SK-N-SH (cell line): ENCODE measurements around the gene PCYT2. TPM values are rescaled to one million over a fixed set of nuclear protein-coding genes. Genes with fewer than 3 reads are reported as not detected.

Experiments
- CTCF ChIA-PET: fragments of 300-600, 350-600 bp; formaldehyde crosslinking; extraction: SDS; loops from one replicate; lab custom pipeline; 2021; lab: Yijun Ruan, JAX
- POLR2A ChIA-PET: fragments of 350-600 bp; sonication (Branson Sonifier 250); formaldehyde crosslinking; extraction: SDS; loops from one replicate; lab custom pipeline; 2020; ENCODE audit warnings: antibody characterized with exemption, inconsistent platforms; lab: Yijun Ruan, JAX
- DNase-seq: peaks from one replicate; pipeline ENCODE4 v3.0.0; 2012
- H2AFZ ChIP-seq: fragments of 200-600 bp; sonication (generic); 2 replicates; pipeline ENCODE4 v1.8.1; 2016; ENCODE audit warnings: antibody characterized with exemption, mild to moderate bottlenecking, low read depth
- H3F3A ChIP-seq: fragments of 200-600 bp; sonication (generic); replicated peaks from 2 replicates; pipeline ENCODE3; 2016; ENCODE audit warnings: antibody characterized with exemption, mild to moderate bottlenecking; ENCODE audit not compliant: insufficient read depth
- H3K27ac ChIP-seq, 2 experiments: fragments of 200-500 bp in 1 of 2; fragments of 200-600 bp in 1 of 2; sonication (Bioruptor generic) in 1 of 2; sonication (generic), shearing (Covaris generic) in 1 of 2; 2 replicates each; pipeline versions ENCODE4 v1.5.1 to v1.6.1; 2014 to 2016; ENCODE audit warnings: low read depth in 2 of 2, inconsistent platforms in 1 of 2, low read length in 1 of 2, mild to moderate bottlenecking in 1 of 2, mixed read lengths in 1 of 2
- H3K27me3 ChIP-seq: fragments of 200-600 bp; sonication (generic), shearing (Covaris generic); 2 replicates; pipeline ENCODE4 v1.6.1; 2016; ENCODE audit warnings: mixed run types; ENCODE audit not compliant: insufficient read depth
- H3K36me3 ChIP-seq, 2 experiments: fragments of 200-500 bp in 1 of 2; fragments of 200-600 bp in 1 of 2; sonication (Bioruptor generic) in 1 of 2; sonication (generic) in 1 of 2; replicated peaks in 1 of 2; 2 replicates each; pipeline versions ENCODE3 to v1.5.1; 2014 to 2016; ENCODE audit warnings: low read length in 1 of 2, mild to moderate bottlenecking in 1 of 2; ENCODE audit not compliant: insufficient read depth in 2 of 2, control insufficient read depth in 1 of 2
- H3K4me1 ChIP-seq, 2 experiments: fragments of 200-500 bp in 1 of 2; fragments of 200-600 bp in 1 of 2; sonication (Bioruptor generic) in 1 of 2; sonication (generic), shearing (Covaris generic) in 1 of 2; 2 replicates each; pipeline versions ENCODE4 v1.5.1 to v1.6.1; 2014 to 2016; ENCODE audit warnings: low read depth in 1 of 2, low read length in 1 of 2, mixed run types in 1 of 2; ENCODE audit not compliant: insufficient read depth in 2 of 2, control insufficient read depth in 1 of 2
- H3K4me2 ChIP-seq: fragments of 200-600 bp; sonication (generic), shearing (Covaris generic); 2 replicates; pipeline ENCODE4 v1.6.1; 2017; ENCODE audit warnings: mixed run types
- H3K4me3 ChIP-seq, 2 experiments: fragments of 200-500 bp in 1 of 2; fragments of 200-600 bp in 1 of 2; sonication (Bioruptor generic) in 1 of 2; sonication (generic), shearing (Covaris generic) in 1 of 2; 2 replicates each; pipeline versions ENCODE4 v1.5.1 to v1.8.1; 2014 to 2016; ENCODE audit warnings: low read depth in 2 of 2, inconsistent platforms in 1 of 2, low read length in 1 of 2, mild to moderate bottlenecking in 1 of 2, mixed read lengths in 1 of 2, moderate library complexity in 1 of 2
- H3K79me2 ChIP-seq: fragments of 200-600 bp; sonication (generic); 2 replicates; pipeline ENCODE4 v1.8.1; 2017; ENCODE audit warnings: mild to moderate bottlenecking; ENCODE audit not compliant: insufficient read depth
- H3K9ac ChIP-seq: fragments of 200-600 bp; sonication (generic); 2 replicates; pipeline ENCODE4 v1.6.1; 2017; ENCODE audit warnings: mixed run types
- H3K9me2 ChIP-seq: fragments of 200-600 bp; sonication (generic); 2 replicates; pipeline ENCODE4 v1.6.1; 2017; ENCODE audit warnings: mixed run types
- H3K9me3 ChIP-seq: fragments of 200-600 bp; sonication (generic); 2 replicates; pipeline ENCODE4 v1.6.1; 2017; ENCODE audit warnings: mixed run types, mild to moderate bottlenecking, moderate library complexity
- H4K20me1 ChIP-seq: fragments of 200-600 bp; sonication (generic); 2 replicates; pipeline ENCODE4 v1.6.1; 2017; ENCODE audit warnings: mild to moderate bottlenecking, mixed run types; ENCODE audit not compliant: insufficient read depth
- EZH2phosphoT487 ChIP-seq: fragments of 200-600 bp; sonication (generic); IDR thresholded peaks from 2 replicates; pipeline ENCODE4 v1.6.1; 2017; ENCODE audit warnings: low read depth, mixed run types, mild to moderate bottlenecking, antibody characterized with exemption, moderate library complexity, borderline replicate concordance
- FOSL2 ChIP-seq: IDR thresholded peaks from 2 replicates; pipeline ENCODE4 v1.4.0; 2012; ENCODE audit warnings: low read depth, mild to moderate bottlenecking, moderate library complexity, borderline replicate concordance
- FOXJ3 ChIP-seq: sonication (generic); formaldehyde crosslinking; IDR thresholded peaks from 2 replicates; pipeline ENCODE4 v1.5.1; 2020; ENCODE audit warnings: mild to moderate bottlenecking, missing genetic modification reagents
- FOXM1 ChIP-seq: IDR thresholded peaks from 2 replicates; pipeline ENCODE4 v1.4.0; 2012; ENCODE audit warnings: low read depth, mild to moderate bottlenecking
- GATA2 ChIP-seq: sonication (generic); formaldehyde crosslinking; IDR thresholded peaks from 2 replicates; pipeline ENCODE4 v1.5.0; 2020; ENCODE audit warnings: mild to moderate bottlenecking, missing genetic modification reagents
- MEF2A ChIP-seq: IDR thresholded peaks from 2 replicates; pipeline ENCODE4 v1.4.0; 2012; ENCODE audit warnings: low read depth, borderline replicate concordance
- POLR2AphosphoS5 ChIP-seq: IDR thresholded peaks from 2 replicates; pipeline ENCODE4 v1.6.1; 2012; ENCODE audit warnings: low read depth, low read length
- RAD21 ChIP-seq: IDR thresholded peaks from 2 replicates; pipeline ENCODE4 v1.6.1; 2012; ENCODE audit warnings: mild to moderate bottlenecking, low read length
- RFX5 ChIP-seq: IDR thresholded peaks from 2 replicates; pipeline ENCODE4 v1.6.1; 2012; ENCODE audit warnings: mild to moderate bottlenecking, improper control_type of control experiment, low read length
- RXRA ChIP-seq: IDR thresholded peaks from 2 replicates; pipeline ENCODE4 v1.4.0; 2012; ENCODE audit warnings: low read depth, mild to moderate bottlenecking, borderline replicate concordance
- SIN3A ChIP-seq: IDR thresholded peaks from 2 replicates; pipeline ENCODE4 v1.6.1; 2012; ENCODE audit warnings: low read depth, mild to moderate bottlenecking, low read length, moderate library complexity, borderline replicate concordance
- SMC3 ChIP-seq: IDR thresholded peaks from 2 replicates; pipeline ENCODE4 v1.6.1; 2012; ENCODE audit warnings: low read depth, low read length, improper control_type of control experiment
- TCF12 ChIP-seq: IDR thresholded peaks from 2 replicates; pipeline ENCODE4 v1.4.0; 2012
- TEAD4 ChIP-seq: IDR thresholded peaks from 2 replicates; pipeline ENCODE4 v1.4.0; 2012; ENCODE audit warnings: mild to moderate bottlenecking, borderline replicate concordance; ENCODE audit not compliant: insufficient read depth
- YY1 ChIP-seq: IDR thresholded peaks from 2 replicates; pipeline ENCODE4 v1.4.0; 2012; ENCODE audit warnings: low read depth, mild to moderate bottlenecking
- WGBS: methylation state at CpG from one replicate; pipeline ENCODE4 v1.1.6; 2017; ENCODE audit warnings: low lambda C conversion rate; 5-methylcytosine and 5-hydroxymethylcytosine counted together
- polyA plus RNA-seq, 3 experiments: library from polyadenylated mRNA; depleted of rRNA; stranded (reverse); fragments of >200 nt; gene quantifications; 2 replicates each; pipeline ENCODE4 v1.2.3, GENCODE V29; 2012
- TF ChIP-seq, protein P1 (sequence below): IDR thresholded peaks from 2 replicates; pipeline ENCODE4 v1.4.0; 2012; ENCODE audit warnings: low read depth, borderline replicate concordance
- TF ChIP-seq, protein P2 (sequence below): IDR thresholded peaks from 2 replicates; pipeline ENCODE4 v1.4.0; 2012; ENCODE audit warnings: low read depth
- TF ChIP-seq, protein P3 (sequence below): IDR thresholded peaks from 2 replicates; pipeline ENCODE4; 2012
- TF ChIP-seq, protein P4 (sequence below): fragments of 200-600 bp; sonication (generic); IDR thresholded peaks from 2 replicates; pipeline ENCODE4 v1.6.1; 2017; ENCODE audit warnings: antibody characterized with exemption, mild to moderate bottlenecking, moderate library complexity

Gene PCYT2
- polyA plus RNA-seq, 1 of the 3 experiments (the other 2 are of a cell fraction): 46.2 TPM

DNA sequence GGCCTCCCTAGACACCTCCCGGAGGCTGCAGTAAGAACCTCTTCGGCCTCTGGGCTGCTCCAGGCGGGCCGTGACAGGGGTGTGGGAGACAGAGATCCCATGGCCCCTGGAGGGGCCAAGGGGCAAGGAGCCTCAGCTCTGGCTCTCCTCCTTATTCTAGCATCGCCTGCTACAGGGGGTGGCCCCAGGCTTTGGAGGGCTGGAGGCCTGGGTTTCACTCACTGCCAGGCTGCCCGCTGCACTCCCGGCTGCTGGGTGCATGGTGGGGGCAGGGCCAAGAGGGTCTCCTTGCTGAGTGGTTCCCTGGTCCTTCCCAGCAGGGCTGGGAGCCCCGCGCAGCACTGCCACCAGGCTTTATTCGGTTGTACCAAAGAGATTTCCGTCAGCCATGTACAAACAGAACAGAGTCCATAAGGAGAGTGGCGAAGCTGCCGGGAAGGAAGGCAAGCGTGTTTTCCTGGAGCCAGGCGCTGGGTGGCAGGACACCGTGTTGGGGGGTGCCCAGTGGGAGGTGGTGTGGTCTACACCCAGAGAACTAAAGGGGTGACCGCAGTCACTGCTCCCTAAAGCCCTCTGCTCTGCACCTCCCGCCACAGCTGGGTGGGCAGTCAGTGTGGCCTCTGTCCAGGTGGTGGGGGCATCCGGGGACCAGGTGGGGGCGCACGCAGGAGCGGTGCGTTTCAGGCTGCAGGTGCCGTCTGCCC lies 7.2 kb downstream of the PCYT2 start:
- Histone ChIP-seq H3K9me2 (no peaks in the 10 kb centered on the region), H3K9me3 (no peaks in the 10 kb centered on the region), H3K4me1 (peaks cover 0 to 10% of the 10 kb centered on the region in 2 experiments; a peak in 1 of 4 replicates), H3K4me3 (no peak overlapping the region), H3K27ac (no peak overlapping the region), H3K4me2 (no peak overlapping the region), H2AFZ (no peak overlapping the region), H3F3A (peaks cover 12% of the 10 kb centered on the region), H3K27me3 (no peaks in the 10 kb centered on the region), H4K20me1 (0 out of 2 replicates have a peak, but pooled peaks cover 4% of the 10 kb centered on the region), H3K9ac (no peak overlapping the region), H3K36me3 (peaks cover 10 to 62% of the 10 kb centered on the region in 2 experiments), H3K79me2 (no peaks in the 10 kb centered on the region)
- no peak for DNase-seq
- POLR2A ChIA-PET: no interaction called here
- WGBS: 97% methylated on average over 20 of the region's 24 CpGs
- CTCF ChIA-PET: interaction anchor here (0.5 to 2.3 kb wide), 3 partner anchors 14 to 56 kb away, joined by 3 to 8 read pairs (median 3); partner anchors contain the start of genes MAFG and SIRT7
- TF ChIP-seq RXRA (no peak), TCF12 (no peak), FOXM1 (no peak), MEF2A (no peak), RAD21 (no peak), TEAD4 (no peak), RFX5 (no peak), SMC3 (no peak), EZH2phosphoT487 (no peak), YY1 (no peak), GATA2 (CRISPR knock-in tag) (no peak), POLR2AphosphoS5 (no peak), FOXJ3 (CRISPR knock-in tag) (no peak), SIN3A (no peak), FOSL2 (no peak)
- TF ChIP-seq, protein P1, sequence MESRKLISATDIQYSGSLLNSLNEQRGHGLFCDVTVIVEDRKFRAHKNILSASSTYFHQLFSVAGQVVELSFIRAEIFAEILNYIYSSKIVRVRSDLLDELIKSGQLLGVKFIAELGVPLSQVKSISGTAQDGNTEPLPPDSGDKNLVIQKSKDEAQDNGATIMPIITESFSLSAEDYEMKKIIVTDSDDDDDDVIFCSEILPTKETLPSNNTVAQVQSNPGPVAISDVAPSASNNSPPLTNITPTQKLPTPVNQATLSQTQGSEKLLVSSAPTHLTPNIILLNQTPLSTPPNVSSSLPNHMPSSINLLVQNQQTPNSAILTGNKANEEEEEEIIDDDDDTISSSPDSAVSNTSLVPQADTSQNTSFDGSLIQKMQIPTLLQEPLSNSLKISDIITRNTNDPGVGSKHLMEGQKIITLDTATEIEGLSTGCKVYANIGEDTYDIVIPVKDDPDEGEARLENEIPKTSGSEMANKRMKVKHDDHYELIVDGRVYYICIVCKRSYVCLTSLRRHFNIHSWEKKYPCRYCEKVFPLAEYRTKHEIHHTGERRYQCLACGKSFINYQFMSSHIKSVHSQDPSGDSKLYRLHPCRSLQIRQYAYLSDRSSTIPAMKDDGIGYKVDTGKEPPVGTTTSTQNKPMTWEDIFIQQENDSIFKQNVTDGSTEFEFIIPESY: no peak
- TF ChIP-seq, protein P2, sequence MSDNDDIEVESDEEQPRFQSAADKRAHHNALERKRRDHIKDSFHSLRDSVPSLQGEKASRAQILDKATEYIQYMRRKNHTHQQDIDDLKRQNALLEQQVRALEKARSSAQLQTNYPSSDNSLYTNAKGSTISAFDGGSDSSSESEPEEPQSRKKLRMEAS: no peak
- TF ChIP-seq, protein P3, sequence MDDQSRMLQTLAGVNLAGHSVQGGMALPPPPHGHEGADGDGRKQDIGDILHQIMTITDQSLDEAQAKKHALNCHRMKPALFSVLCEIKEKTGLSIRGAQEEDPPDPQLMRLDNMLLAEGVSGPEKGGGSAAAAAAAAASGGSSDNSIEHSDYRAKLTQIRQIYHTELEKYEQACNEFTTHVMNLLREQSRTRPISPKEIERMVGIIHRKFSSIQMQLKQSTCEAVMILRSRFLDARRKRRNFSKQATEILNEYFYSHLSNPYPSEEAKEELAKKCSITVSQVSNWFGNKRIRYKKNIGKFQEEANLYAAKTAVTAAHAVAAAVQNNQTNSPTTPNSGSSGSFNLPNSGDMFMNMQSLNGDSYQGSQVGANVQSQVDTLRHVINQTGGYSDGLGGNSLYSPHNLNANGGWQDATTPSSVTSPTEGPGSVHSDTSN: no peak
- TF ChIP-seq, protein P4, sequence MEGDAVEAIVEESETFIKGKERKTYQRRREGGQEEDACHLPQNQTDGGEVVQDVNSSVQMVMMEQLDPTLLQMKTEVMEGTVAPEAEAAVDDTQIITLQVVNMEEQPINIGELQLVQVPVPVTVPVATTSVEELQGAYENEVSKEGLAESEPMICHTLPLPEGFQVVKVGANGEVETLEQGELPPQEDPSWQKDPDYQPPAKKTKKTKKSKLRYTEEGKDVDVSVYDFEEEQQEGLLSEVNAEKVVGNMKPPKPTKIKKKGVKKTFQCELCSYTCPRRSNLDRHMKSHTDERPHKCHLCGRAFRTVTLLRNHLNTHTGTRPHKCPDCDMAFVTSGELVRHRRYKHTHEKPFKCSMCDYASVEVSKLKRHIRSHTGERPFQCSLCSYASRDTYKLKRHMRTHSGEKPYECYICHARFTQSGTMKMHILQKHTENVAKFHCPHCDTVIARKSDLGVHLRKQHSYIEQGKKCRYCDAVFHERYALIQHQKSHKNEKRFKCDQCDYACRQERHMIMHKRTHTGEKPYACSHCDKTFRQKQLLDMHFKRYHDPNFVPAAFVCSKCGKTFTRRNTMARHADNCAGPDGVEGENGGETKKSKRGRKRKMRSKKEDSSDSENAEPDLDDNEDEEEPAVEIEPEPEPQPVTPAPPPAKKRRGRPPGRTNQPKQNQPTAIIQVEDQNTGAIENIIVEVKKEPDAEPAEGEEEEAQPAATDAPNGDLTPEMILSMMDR: no peak
